GM23338 (cell line): ENCODE results near the gene MICAL2.

Experiments used
- CREB1 ChIP-seq: fragments of 250-450 bp; sonication (Bioruptor Pico); IDR thresholded peaks from 2 replicates; pipeline ENCODE4 v1.5.0; 2020; ENCODE audit warnings: low read depth, mild to moderate bottlenecking, moderate library complexity
- CTCF ChIP-seq, 2 experiments: fragments of 200-600 bp in 1 of 2; sonication (generic) in 1 of 2; conservative IDR thresholded peaks; 2 replicates each; pipeline versions ENCODE4 v1.5.1 to v1.6.1; 2016 to 2017; ENCODE audit warnings: antibody characterized with exemption in 2 of 2, low read depth in 2 of 2, mild to moderate bottlenecking in 2 of 2, moderate library complexity in 1 of 2
- ETS1 ChIP-seq: IDR thresholded peaks from 2 replicates; pipeline ENCODE4 v1.6.1; 2016; ENCODE audit warnings: antibody characterized with exemption
- EZH2 ChIP-seq: fragments of 200-600 bp; sonication (generic); IDR thresholded peaks from one replicate; pipeline ENCODE4 v1.8.0; 2017; ENCODE audit warnings: antibody characterized with exemption, mild to moderate bottlenecking, low read depth; ENCODE audit not compliant: unreplicated experiment
- EZH2phosphoT487 ChIP-seq: fragments of 200-600 bp; sonication (generic); IDR thresholded peaks from one replicate; pipeline ENCODE4 v1.8.1; 2018; ENCODE audit warnings: antibody characterized with exemption; ENCODE audit not compliant: unreplicated experiment
- JUNB ChIP-seq: IDR thresholded peaks from one replicate; pipeline ENCODE4 v1.6.1; 2016; ENCODE audit warnings: antibody characterized with exemption; ENCODE audit not compliant: unreplicated experiment
- NANOG ChIP-seq: IDR thresholded peaks from 2 replicates; pipeline ENCODE4 v1.6.1; 2016; ENCODE audit warnings: antibody characterized with exemption, borderline replicate concordance
- POLR2AphosphoS5 ChIP-seq: IDR thresholded peaks from 2 replicates; pipeline ENCODE4 v1.6.1; 2016; ENCODE audit warnings: antibody characterized with exemption, low read depth
- REST ChIP-seq: IDR thresholded peaks from one replicate; pipeline ENCODE4 v1.6.1; 2018; ENCODE audit warnings: antibody characterized with exemption; ENCODE audit not compliant: unreplicated experiment
- STAT1 ChIP-seq: IDR thresholded peaks from one replicate; pipeline ENCODE4 v1.6.1; 2016; ENCODE audit warnings: antibody characterized with exemption; ENCODE audit not compliant: unreplicated experiment
- ZNF114 ChIP-seq: fragments of 250-450 bp; sonication (Bioruptor Pico); IDR thresholded peaks from 2 replicates; pipeline ENCODE4 v1.5.0; 2020; ENCODE audit warnings: mild to moderate bottlenecking, moderate library complexity
- ZNF331 ChIP-seq: fragments of 250-450 bp; sonication (Bioruptor Pico); IDR thresholded peaks from 2 replicates; pipeline ENCODE4 v1.5.0; 2020; ENCODE audit warnings: low read depth, mild to moderate bottlenecking, moderate library complexity
- ZNF462 ChIP-seq: fragments of 250-450 bp; sonication (Bioruptor Pico); IDR thresholded peaks from 2 replicates; pipeline ENCODE4 v1.5.0; 2020; ENCODE audit warnings: mild to moderate bottlenecking, moderate library complexity

DNA sequence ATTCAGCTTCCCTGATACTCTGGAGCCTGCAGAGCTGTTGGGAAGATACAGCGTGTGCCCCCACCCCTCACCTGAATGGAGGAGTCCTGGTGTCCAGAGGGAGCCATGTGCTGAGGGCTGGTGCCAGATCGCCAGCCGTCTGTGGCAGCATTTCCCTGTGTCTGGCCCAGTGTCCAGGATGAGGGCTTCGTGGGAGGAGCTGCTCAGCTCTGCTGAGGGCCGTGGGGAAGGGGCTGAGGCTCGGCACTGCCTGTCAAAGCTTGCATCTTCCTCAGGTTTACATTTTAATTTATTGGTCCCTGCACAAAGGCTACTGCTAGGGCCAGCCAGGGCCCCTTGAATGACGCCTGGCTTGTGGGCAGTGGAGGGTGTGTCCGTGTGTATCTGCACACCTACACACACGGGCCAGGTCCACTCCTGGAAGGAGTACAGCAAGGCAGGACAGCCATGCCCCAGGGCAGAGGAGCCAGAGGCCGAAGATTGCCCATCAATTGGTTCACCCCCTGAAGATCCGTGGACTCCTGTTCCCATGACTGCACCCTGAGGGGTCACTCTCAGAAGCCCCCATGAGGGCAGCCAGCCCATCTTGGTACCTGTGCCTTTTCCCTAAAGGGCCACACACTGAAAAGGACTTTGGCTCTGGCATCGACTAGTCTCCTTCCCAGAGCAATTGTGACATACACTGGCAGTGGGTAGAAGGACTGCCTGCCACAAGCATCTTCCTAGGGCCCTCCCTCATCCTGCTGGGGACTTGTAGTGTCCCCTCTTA is 159.2 kb downstream of the MICAL2 start:
- TF ChIP-seq CTCF (conservative IDR thresholded peaks at IDR 0.05; ENCODE audit: low read depth in 2 of 2) = no peak
- TF ChIP-seq POLR2AphosphoS5 = no peak
- no peak for TF ChIP-seq REST
- TF ChIP-seq EZH2 = no peak
- no peak for TF ChIP-seq EZH2phosphoT487
- TF ChIP-seq NANOG = no peak
- no peak for TF ChIP-seq CREB1
- no peak for TF ChIP-seq ETS1
- TF ChIP-seq STAT1 = no peak
- TF ChIP-seq JUNB = no peak
- TF ChIP-seq ZNF114 (CRISPR knock-in tag) = no peak
- TF ChIP-seq ZNF331 (CRISPR knock-in tag) = no peak
- TF ChIP-seq ZNF462 (CRISPR knock-in tag) = no peak
